ENCODE results near the gene FADS3.

The FADS3 gene

GRCh38 chr11:61829806-61830205, 61.5 kb downstream of the FADS3 start:
- Histone ChIP-seq H3K27me3 (ENCODE audit: control insufficient read depth, insufficient read depth, low read length) (no peaks in the 10 kb centered on the region), H3K36me3 (ENCODE audit: control insufficient read depth, insufficient read depth, low read length) (no peaks in the 10 kb centered on the region), H3K4me1 (ENCODE audit: control insufficient read depth, insufficient read depth, low read length) (peaks cover 15% of the 10 kb centered on the region), H3K9ac (ENCODE audit: low read length) (no peak overlapping the region), H3K27ac (ENCODE audit: low read depth, low read length) (peak overlapping the region; percentile 77), H3K4me3 (ENCODE audit: low read length) (peak overlapping the region; percentile 78)

DNA sequence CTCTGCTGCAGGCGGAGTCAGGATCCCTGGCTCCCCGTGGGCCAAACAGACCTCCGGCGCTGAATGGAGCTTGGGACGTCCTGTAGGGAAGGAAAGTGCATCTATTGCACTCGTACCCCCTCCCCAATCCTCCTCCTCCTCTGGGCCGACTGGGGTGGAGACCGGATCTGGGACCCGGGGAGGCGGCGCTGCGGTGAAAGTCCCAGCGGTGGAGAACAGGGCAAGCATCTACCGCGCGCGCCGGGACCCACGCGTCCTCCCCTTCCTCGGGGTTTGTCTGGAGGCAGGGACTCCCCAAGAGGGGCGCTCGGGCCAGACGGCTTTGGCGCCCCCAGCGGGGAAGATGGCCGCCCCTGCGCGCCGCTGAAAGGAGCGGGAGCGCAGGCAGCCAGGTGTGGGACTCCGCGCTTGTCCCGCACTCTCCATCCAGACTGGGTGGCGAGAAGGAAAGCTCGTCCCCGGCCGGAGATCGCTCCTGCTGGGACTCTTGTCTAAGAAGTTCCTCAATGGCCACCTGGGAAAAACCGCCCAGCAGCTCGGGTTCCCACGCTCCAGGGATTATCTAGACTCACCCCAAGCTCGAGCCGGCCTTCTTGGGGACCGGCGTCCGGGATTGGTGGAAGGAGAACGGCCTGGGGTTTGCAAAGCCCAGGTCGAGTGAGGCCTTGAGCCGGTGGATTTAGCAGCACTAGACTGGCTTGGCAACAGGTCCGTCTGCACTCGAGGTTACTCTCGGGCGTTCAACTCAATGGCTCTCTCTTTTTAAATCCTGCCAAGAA, 62.5 kb downstream of the FADS3 start:
- H3K27ac ChIP-seq (ENCODE audit: low read depth, low read length): peak overlapping the region; percentile 77
- H3K27me3 ChIP-seq (ENCODE audit: control insufficient read depth, insufficient read depth, low read length): no peaks in the 10 kb centered on the region
- no peaks in the 10 kb centered on the region for H3K36me3 ChIP-seq (ENCODE audit: control insufficient read depth, insufficient read depth, low read length)
- H3K9ac ChIP-seq (ENCODE audit: low read length): peak overlapping the region; percentile 24
- peaks cover 15% of the 10 kb centered on the region for H3K4me1 ChIP-seq (ENCODE audit: control insufficient read depth, insufficient read depth, low read length)
- peak overlapping the region; percentile 78 for H3K4me3 ChIP-seq (ENCODE audit: low read length)

DNA sequence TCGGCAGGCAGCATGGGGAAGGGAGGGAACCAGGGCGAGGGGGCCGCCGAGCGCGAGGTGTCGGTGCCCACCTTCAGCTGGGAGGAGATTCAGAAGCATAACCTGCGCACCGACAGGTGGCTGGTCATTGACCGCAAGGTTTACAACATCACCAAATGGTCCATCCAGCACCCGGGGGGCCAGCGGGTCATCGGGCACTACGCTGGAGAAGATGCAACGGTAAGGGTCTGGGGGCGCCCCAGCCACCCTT, 63.0 kb downstream of the FADS3 start:
- Histone ChIP-seq H3K27ac (ENCODE audit: low read depth, low read length) (peak overlapping the region; percentile 77), H3K4me1 (ENCODE audit: control insufficient read depth, insufficient read depth, low read length) (peaks cover 15% of the 10 kb centered on the region), H3K27me3 (ENCODE audit: control insufficient read depth, insufficient read depth, low read length) (no peaks in the 10 kb centered on the region), H3K4me3 (ENCODE audit: low read length) (peak overlapping the region; percentile 78), H3K36me3 (ENCODE audit: control insufficient read depth, insufficient read depth, low read length) (no peaks in the 10 kb centered on the region), H3K9ac (ENCODE audit: low read length) (peak overlapping the region; percentile 24)

DNA sequence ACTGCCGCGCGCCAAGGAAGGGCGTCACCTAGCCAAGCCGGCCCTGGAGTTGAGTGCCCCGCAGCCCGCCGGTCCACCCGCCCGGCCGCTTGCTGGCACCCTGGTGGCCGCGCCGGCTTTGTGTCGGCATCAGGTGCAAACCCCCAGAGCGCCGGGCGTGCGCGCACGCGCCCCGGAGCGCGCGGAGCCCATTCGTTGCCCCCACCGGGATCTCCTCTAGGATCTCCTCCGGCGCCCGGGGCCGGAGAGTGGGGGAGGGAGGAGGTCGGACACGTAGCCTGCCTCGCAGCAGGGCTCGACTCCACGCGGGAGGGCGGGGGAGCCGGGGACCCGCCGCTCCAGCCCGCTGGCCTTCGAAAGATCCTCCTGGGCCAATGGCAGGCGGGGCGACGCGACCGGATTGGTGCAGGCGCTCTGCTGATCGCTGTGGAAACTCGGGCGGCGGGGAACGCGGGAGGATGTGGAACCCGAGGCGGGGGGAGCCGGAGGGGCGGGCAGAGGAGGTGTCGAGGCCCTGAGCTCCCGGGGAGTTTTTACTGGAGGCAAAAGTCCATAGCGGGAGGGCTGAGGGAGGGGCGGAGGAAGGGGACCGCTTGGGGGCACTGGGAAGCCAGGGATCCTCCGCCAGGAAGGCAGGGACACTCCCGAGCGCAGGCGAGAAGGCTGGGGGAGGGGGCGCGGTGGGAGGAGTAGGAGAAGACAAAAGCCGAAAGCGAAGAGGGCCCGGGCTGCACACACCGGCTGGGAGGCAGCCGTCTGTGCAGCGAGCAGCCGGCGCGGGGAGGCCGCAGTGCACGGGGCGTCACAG, 63.6 kb downstream of the FADS3 start, which contains the start of gene FADS2:
TSS of gene FADS2 (plus strand) at position 730 of the 808 bp plus-strand sequence. CDS start 91 bp downstream, outside the sequence.
- peak within 1 kb of the TSS; percentile 77 for H3K27ac ChIP-seq (ENCODE audit: low read depth, low read length)
- H3K4me3 ChIP-seq (ENCODE audit: low read length): peak within 1 kb of the TSS; percentile 78
- H3K36me3 ChIP-seq (ENCODE audit: control insufficient read depth, insufficient read depth, low read length): no peaks in the 10 kb centered on the region
- H3K4me1 ChIP-seq (ENCODE audit: control insufficient read depth, insufficient read depth, low read length): peaks cover 15% of the 10 kb centered on the region
- no peaks in the 10 kb centered on the region for H3K27me3 ChIP-seq (ENCODE audit: control insufficient read depth, insufficient read depth, low read length)
- peak within 1 kb of the TSS; percentile 34 for H3K9ac ChIP-seq (ENCODE audit: low read length)

GRCh38 chr11:61826930-61827570, 64.3 kb downstream of the FADS3 start:
- Histone ChIP-seq H3K27ac (ENCODE audit: low read depth, low read length) (peak overlapping the region; percentile 77), H3K27me3 (ENCODE audit: control insufficient read depth, insufficient read depth, low read length) (no peaks in the 10 kb centered on the region), H3K36me3 (ENCODE audit: control insufficient read depth, insufficient read depth, low read length) (no peaks in the 10 kb centered on the region), H3K4me3 (ENCODE audit: low read length) (peak overlapping the region; percentile 78), H3K4me1 (ENCODE audit: control insufficient read depth, insufficient read depth, low read length) (peaks cover 15% of the 10 kb centered on the region), H3K9ac (ENCODE audit: low read length) (peak overlapping the region; percentile 34)
